ENCODE results near the gene GNG2. TPM values are rescaled to one million over a fixed set of nuclear protein-coding genes. Genes with fewer than 3 reads are reported as not detected.

GNG2 gene
- 1.8 to 3.7 TPM (median 3.2 TPM) in 5 replicates for total RNA-seq (2022; extraction: Qiagen RNA extraction; ENCODE audit: low read depth)

DNA sequence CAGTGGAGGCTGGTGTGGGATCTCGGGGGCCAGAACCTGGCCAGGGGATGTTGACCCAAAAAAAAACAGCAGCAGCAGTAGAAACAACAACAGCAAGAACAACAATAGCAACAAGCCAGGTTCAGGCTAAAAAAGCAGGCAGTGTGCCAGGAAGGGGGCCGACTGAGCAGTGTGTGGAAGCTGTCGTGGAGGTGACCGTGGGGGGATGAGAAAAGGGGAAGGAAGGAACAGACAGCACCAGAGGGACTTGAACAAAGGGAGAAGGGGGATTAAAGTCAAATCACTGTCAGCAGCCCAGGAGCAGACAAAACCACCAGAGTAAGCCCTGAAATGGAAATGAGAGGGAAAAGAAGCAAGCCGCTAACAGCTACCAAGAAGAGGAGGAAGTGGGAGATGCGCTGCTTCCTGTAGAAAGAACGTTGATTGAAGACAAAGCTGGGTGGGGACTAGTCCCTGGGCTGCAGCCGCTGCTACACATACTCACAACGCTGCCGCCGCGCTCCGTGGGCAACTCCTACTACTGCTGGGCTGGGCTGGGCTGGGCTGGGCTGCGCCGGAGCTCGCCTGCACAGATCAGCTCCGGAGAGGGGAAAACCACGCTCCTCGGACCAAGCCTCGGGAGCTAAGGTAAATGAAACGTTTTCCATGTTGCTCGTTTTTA, at the start of gene GNG2:
Gene GNG2, plus strand, starts transcription at position 449 of the 661 bp plus-strand sequence. CDS start 90,067 bp downstream, outside the sequence.

DNA sequence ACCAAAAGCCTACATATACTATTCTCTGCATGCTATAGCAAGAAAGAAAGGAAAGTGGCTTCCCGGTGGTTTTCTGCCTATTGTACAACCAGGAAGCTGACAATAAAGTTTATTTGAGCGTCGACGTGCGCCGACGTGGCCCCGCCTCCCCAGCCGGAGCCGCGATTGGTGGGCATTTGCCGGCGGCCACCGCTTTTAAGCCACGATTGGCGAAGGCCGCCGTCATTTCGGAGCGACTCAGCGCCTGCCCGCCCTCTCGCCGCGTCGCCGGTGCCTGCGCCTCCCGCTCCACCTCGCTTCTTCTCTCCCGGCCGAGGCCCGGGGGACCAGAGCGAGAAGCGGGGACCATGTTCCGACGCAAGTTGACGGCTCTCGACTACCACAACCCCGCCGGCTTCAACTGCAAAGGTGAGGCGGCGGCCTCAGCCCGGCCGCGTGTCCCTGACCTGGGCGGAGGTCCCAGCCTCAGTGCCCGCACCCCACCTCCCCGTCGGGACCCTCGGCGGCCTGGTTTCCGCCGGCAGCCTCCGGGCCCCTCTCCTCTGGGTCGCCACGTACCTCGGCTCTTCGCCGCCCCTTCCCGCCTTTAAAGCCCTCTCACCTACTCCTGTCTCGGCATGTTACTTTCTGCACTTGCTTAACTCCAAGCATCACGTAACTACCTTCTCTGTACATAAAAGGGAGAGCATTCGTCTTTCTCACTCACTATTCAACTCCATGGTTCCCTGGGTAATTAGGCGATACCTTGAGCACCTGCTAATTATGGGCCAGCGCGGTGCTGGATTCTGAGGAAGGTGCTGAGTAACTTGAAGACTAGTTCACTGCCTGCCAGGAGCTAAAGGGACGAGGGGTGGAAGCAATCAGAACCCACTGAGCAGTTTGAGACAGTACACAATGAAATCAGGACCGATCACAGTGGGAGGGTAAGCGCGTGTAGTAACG, 129.2 kb downstream of the GNG2 start, which contains the start of gene RTRAF:
Gene RTRAF, plus strand, starts transcription at position 254 of the 942 bp plus-strand sequence. Its CDS starts 94 bp downstream, at position 348.

Other genes with a start within 250 kb of the GNG2 start
- gene FRMD6, start 208.7 kb upstream of the GNG2 start, total RNA-seq (2022; extraction: Qiagen RNA extraction; ENCODE audit: low read depth) = 22.9 to 39.9 TPM (median 30.6 TPM) in 5 replicates
- 240 to 295 TPM (median 249 TPM) in 5 replicates for gene RTRAF, start 128.9 kb downstream of the GNG2 start, total RNA-seq (2022; extraction: Qiagen RNA extraction; ENCODE audit: low read depth)
- gene NID2, start 208.4 kb downstream of the GNG2 start, total RNA-seq (2022; extraction: Qiagen RNA extraction; ENCODE audit: low read depth) = 15.9 to 25.1 TPM (median 19.2 TPM) in 5 replicates